Measurements from ENCODE around the gene VAC14. TPM values are rescaled to one million over a fixed set of nuclear protein-coding genes. Genes with fewer than 3 reads are reported as not detected.

VAC14 gene
- polyA plus RNA-seq, 1 of the 3 experiments (the other 2 are of a cell fraction), result 33.2 TPM

GRCh38 chr16:70775399-70775798 is 25.6 kb downstream of the VAC14 start:
- Histone ChIP-seq H3K36me3 (replicated peaks in 1 of 2; ENCODE audit: control insufficient read depth in 1 of 2, insufficient read depth in 2 of 2, low read length in 1 of 2) (peaks cover 18 to 21% of the 10 kb centered on the region in 2 experiments), H3K27me3 (ENCODE audit: insufficient read depth) (no peaks in the 10 kb centered on the region), H4K20me1 (ENCODE audit: insufficient read depth) (no peaks in the 10 kb centered on the region), H2AFZ (ENCODE audit: low read depth) (no peak overlapping the region), H3K9me2 (no peaks in the 10 kb centered on the region), H3K79me2 (ENCODE audit: insufficient read depth) (no peaks in the 10 kb centered on the region), H3K9ac (no peak overlapping the region), H3F3A (replicated peaks; ENCODE audit: insufficient read depth) (peaks cover 19% of the 10 kb centered on the region), H3K4me1 (ENCODE audit: control insufficient read depth in 1 of 2, insufficient read depth in 2 of 2, low read depth in 1 of 2, low read length in 1 of 2) (peaks cover 0 to 3% of the 10 kb centered on the region in 2 experiments; a peak in 1 of 4 replicates), H3K4me2 (no peak overlapping the region), H3K27ac (ENCODE audit: low read depth in 2 of 2, low read length in 1 of 2) (no peak overlapping the region), H3K9me3 (no peaks in the 10 kb centered on the region), H3K4me3 (ENCODE audit: low read depth in 2 of 2, low read length in 1 of 2) (no peak overlapping the region)
- ChIA-PET CTCF (interaction anchor here (2.9 kb wide), 1 partner anchor 122 kb away, joined by 9 read pairs; no protein-coding TSS in a partner anchor), POLR2A (no interaction called here)
- TF ChIP-seq PBX3 (IDR thresholded peaks at IDR 0.05) (no peak), JUND (IDR thresholded peaks at IDR 0.05) (no peak), TEAD4 (IDR thresholded peaks at IDR 0.05; ENCODE audit: borderline replicate concordance, insufficient read depth) (no peak), TCF12 (IDR thresholded peaks at IDR 0.05) (no peak), RAD21 (IDR thresholded peaks at IDR 0.05; ENCODE audit: low read length) (no peak), SMC3 (IDR thresholded peaks at IDR 0.05; ENCODE audit: low read depth, low read length) (no peak), MXI1 (IDR thresholded peaks at IDR 0.05; ENCODE audit: low read depth, low read length) (no peak), IRF3 (IDR thresholded peaks at IDR 0.05; ENCODE audit: low read depth, low read length) (no peak), USF1 (IDR thresholded peaks at IDR 0.05; ENCODE audit: borderline replicate concordance, low read depth) (no peak), MEF2A (IDR thresholded peaks at IDR 0.05; ENCODE audit: borderline replicate concordance, low read depth) (no peak), ELF1 (IDR thresholded peaks at IDR 0.05) (no peak), NRF1 (IDR thresholded peaks at IDR 0.05; ENCODE audit: low read depth, low read length) (no peak), EP300 (IDR thresholded peaks at IDR 0.05; ENCODE audit: borderline replicate concordance in 1 of 2, low read depth in 1 of 2, low read length in 1 of 2) (no peak), RCOR1 (IDR thresholded peaks at IDR 0.05; ENCODE audit: low read length) (no peak), RXRA (IDR thresholded peaks at IDR 0.05; ENCODE audit: borderline replicate concordance, low read depth) (no peak), YY1 (IDR thresholded peaks at IDR 0.05; ENCODE audit: low read depth) (no peak), FOXJ3 (CRISPR knock-in tag; IDR thresholded peaks at IDR 0.05) (no peak), CHD2 (IDR thresholded peaks at IDR 0.05; ENCODE audit: low read length, partially characterized antibody) (no peak)
- 98% methylated on average over 3 of the region's 4 CpGs for WGBS (ENCODE audit: low lambda C conversion rate)
- DNase-seq, result no peak

All from SK-N-SH (cell line).